HG02571 (cell line): Measurements from ENCODE around the gene CGRRF1.

Experiments used
- ATAC-seq: cut with Tn5 transposase; IDR thresholded peaks from one replicate; pipeline ENCODE4 v1.9.1; 2021; ENCODE audit warnings: mild to moderate bottlenecking, moderate library complexity; ENCODE audit not compliant: unreplicated experiment

CGRRF1 gene

GRCh38 chr14:54572316-54572715, 62.6 kb downstream of the CGRRF1 start:
- no peak for ATAC-seq

- ATAC-seq, result no peak
Measured at GRCh38 chr14:54574528-54574927, 64.8 kb downstream of the CGRRF1 start.

GRCh38 chr14:54577494-54577893, 67.8 kb downstream of the CGRRF1 start:
- no peak for ATAC-seq

- ATAC-seq, result no peak
Measured at GRCh38 chr14:54577977-54578376, 68.3 kb downstream of the CGRRF1 start.

- ATAC-seq, result no peak
Measured at GRCh38 chr14:54579621-54580020, 69.9 kb downstream of the CGRRF1 start.

- no peak for ATAC-seq
Measured at GRCh38 chr14:54580933-54581332, 71.2 kb downstream of the CGRRF1 start.

- no peak for ATAC-seq
Measured at GRCh38 chr14:54582334-54582733, 72.6 kb downstream of the CGRRF1 start.

- ATAC-seq, result no peak
Measured at GRCh38 chr14:54584097-54584496, 74.4 kb downstream of the CGRRF1 start.

- no peak for ATAC-seq
Measured at GRCh38 chr14:54585214-54585613, 75.5 kb downstream of the CGRRF1 start.
